IMR-90 (cell line): ENCODE results near the gene AGAP9.
"Not testable (repeated sequence)": the region's sequence is repeated elsewhere in the genome, so short reads cannot be mapped to it uniquely, and the experiment has no call there.

Experiments used
- BHLHE40 ChIP-seq: fragments of 150-350 bp; IDR thresholded peaks from 2 replicates; pipeline ENCODE4 v1.6.1; 2016; ENCODE audit warnings: mild to moderate bottlenecking, low read depth, low read length
- CEBPB ChIP-seq: IDR thresholded peaks from 2 replicates; pipeline ENCODE4 v1.6.1; 2012; ENCODE audit warnings: low read depth, low read length, improper control_type of control experiment
- CTCF ChIP-seq: conservative IDR thresholded peaks from 2 replicates; pipeline ENCODE4 v1.5.1; 2012; ENCODE audit warnings: mild to moderate bottlenecking, low read depth, low read length, improper control_type of control experiment
- MXI1 ChIP-seq: IDR thresholded peaks from 2 replicates; pipeline ENCODE4 v1.6.1; 2012; ENCODE audit warnings: low read depth, mild to moderate bottlenecking, low read length, moderate library complexity, borderline replicate concordance
- POLR2A ChIP-seq: IDR thresholded peaks from 2 replicates; pipeline ENCODE4 v1.6.1; 2012; ENCODE audit warnings: mild to moderate bottlenecking, low read depth, low read length

GRCh38 chr10:47481182-47481766 lies 42.2 kb downstream of the AGAP9 start:
- not testable (repeated sequence) for TF ChIP-seq CEBPB, CTCF, MXI1, POLR2A, BHLHE40
